Endodermal cell (in vitro differentiated cells): Measurements from ENCODE around the gene SMAD7. TPM values are rescaled to one million over a fixed set of nuclear protein-coding genes. Genes with fewer than 3 reads are reported as not detected.

Experiments
- DNase-seq: peaks from one replicate; pipeline ENCODE4 v3.0.0-alpha.2; 2017
- H3K27ac ChIP-seq: 2 replicates; pipeline ENCODE4 v1.5.1; 2013; ENCODE audit warnings: mild to moderate bottlenecking, low read depth, low read length, moderate library complexity
- H3K27me3 ChIP-seq: 2 replicates; pipeline ENCODE4 v1.6.1; 2013; ENCODE audit warnings: mild to moderate bottlenecking, low read length, moderate library complexity; ENCODE audit not compliant: insufficient read depth, control insufficient read depth, poor library complexity, severe bottlenecking
- H3K36me3 ChIP-seq: 2 replicates; pipeline ENCODE4 v1.7.0; 2013; ENCODE audit warnings: mild to moderate bottlenecking, low read length, moderate library complexity; ENCODE audit not compliant: control insufficient read depth, insufficient read depth
- H3K4me1 ChIP-seq: one replicate; pipeline ENCODE4 v1.7.0; 2013; ENCODE audit warnings: low read length; ENCODE audit not compliant: control insufficient read depth, insufficient read depth
- H3K4me3 ChIP-seq: 2 replicates; pipeline ENCODE4 v1.5.1; 2013; ENCODE audit warnings: mild to moderate bottlenecking, low read length, moderate library complexity
- H3K9ac ChIP-seq: 2 replicates; pipeline ENCODE4 v1.6.1; 2013; ENCODE audit warnings: mild to moderate bottlenecking, low read length, moderate library complexity; ENCODE audit not compliant: poor library complexity, severe bottlenecking; ENCODE audit errors: extremely low read depth
- H3K9me3 ChIP-seq: 2 replicates; pipeline ENCODE4 v1.6.1; 2013; ENCODE audit warnings: mild to moderate bottlenecking, low read length, moderate library complexity; ENCODE audit not compliant: control insufficient read depth
- H3K27ac Mint-ChIP-seq: 2 replicates; pipeline ENCODE4 v1.8.0; 2020; ENCODE audit warnings: mixed read lengths
- H3K27me3 Mint-ChIP-seq: 2 replicates; pipeline ENCODE4 v1.8.0; 2021; ENCODE audit warnings: mild to moderate bottlenecking, mixed read lengths; ENCODE audit not compliant: insufficient read depth
- H3K36me3 Mint-ChIP-seq: 2 replicates; pipeline ENCODE4 v1.8.0; 2020; ENCODE audit warnings: low read depth, mixed read lengths
- H3K4me1 Mint-ChIP-seq: 2 replicates; pipeline ENCODE4 v1.8.0; 2020; ENCODE audit warnings: mixed read lengths
- H3K4me3 Mint-ChIP-seq: 2 replicates; pipeline ENCODE4 v1.8.0; 2020; ENCODE audit warnings: mild to moderate bottlenecking, moderate library complexity, mixed read lengths
- H3K9me3 Mint-ChIP-seq: 2 replicates; pipeline ENCODE4 v1.8.0; 2020; ENCODE audit warnings: mild to moderate bottlenecking, mixed read lengths
- WGBS, 2 experiments: methylation state at CpG; one replicate each; pipeline versions ENCODE4 v1.1.5 to v1.1.7; 2013; ENCODE audit warnings: missing lambda C conversion rate in 2 of 2, mixed read lengths in 1 of 2; ENCODE audit not compliant: insufficient coverage in 1 of 2, insufficient read length in 1 of 2; 5-methylcytosine and 5-hydroxymethylcytosine counted together
- total RNA-seq, 2 donors: library from RNA; stranded (reverse); fragmentation: NEBNext Ultra II Directional in 1 of 2; extraction: Animal tissue kit (Norgen Biotek cat#: 25700) in 1 of 2; gene quantifications; 2 replicates in 1 of 2; 3 replicates in 1 of 2; pipeline ENCODE4 v1.2.1, GENCODE V29; 2021
- TF ChIP-seq, protein P1 (sequence below): fragments of 200-600 bp; sonication (generic); conservative IDR thresholded peaks from 2 replicates; pipeline ENCODE4 v1.5.0; 2021; ENCODE audit warnings: antibody characterized with exemption, mild to moderate bottlenecking

Gene SMAD7
- total RNA-seq, 2 donors from 2014 or later: 52.4 to 67.4 TPM

DNA sequence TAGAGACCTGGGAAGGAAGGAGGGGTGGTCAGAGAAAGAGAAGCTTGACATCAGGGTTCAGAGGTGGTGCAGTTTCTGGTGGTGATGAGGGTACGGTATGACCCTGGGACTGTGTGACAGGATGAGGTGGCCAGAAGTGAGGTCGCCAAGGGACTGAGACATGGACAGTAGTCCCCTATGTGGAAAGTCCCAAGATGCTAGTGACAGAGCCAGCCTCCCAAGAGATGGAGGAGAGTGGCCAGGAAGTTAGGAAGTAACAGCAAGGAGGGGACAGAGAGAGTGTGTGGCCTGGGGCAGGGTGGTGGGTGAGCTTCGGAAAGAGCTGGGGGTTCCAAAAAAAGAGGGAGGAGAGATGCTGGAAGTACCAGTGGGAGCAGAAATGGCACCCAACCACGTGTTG is 66.0 kb downstream of the SMAD7 start:
- WGBS, 2 experiments: 92 to 100% methylated on average over 4 of the region's 4 CpGs
- H3K27me3 Mint-ChIP-seq: peaks cover 8% of the 10 kb centered on the region
- TF ChIP-seq, protein P1, sequence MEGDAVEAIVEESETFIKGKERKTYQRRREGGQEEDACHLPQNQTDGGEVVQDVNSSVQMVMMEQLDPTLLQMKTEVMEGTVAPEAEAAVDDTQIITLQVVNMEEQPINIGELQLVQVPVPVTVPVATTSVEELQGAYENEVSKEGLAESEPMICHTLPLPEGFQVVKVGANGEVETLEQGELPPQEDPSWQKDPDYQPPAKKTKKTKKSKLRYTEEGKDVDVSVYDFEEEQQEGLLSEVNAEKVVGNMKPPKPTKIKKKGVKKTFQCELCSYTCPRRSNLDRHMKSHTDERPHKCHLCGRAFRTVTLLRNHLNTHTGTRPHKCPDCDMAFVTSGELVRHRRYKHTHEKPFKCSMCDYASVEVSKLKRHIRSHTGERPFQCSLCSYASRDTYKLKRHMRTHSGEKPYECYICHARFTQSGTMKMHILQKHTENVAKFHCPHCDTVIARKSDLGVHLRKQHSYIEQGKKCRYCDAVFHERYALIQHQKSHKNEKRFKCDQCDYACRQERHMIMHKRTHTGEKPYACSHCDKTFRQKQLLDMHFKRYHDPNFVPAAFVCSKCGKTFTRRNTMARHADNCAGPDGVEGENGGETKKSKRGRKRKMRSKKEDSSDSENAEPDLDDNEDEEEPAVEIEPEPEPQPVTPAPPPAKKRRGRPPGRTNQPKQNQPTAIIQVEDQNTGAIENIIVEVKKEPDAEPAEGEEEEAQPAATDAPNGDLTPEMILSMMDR: no peak
- no peak overlapping the region for H3K4me3 Mint-ChIP-seq
- H3K4me3 ChIP-seq: no peak overlapping the region
- no peaks in the 10 kb centered on the region for H3K27me3 ChIP-seq
- H3K36me3 ChIP-seq: no peaks in the 10 kb centered on the region
- peaks cover 5% of the 10 kb centered on the region for H3K4me1 Mint-ChIP-seq
- H3K36me3 Mint-ChIP-seq: no peaks in the 10 kb centered on the region
- DNase-seq: peak; percentile 23
- H3K9me3 Mint-ChIP-seq: peaks cover 1% of the 10 kb centered on the region
- H3K27ac Mint-ChIP-seq: no peak overlapping the region
- no peaks in the 10 kb centered on the region for H3K9me3 ChIP-seq
- no peak overlapping the region for H3K27ac ChIP-seq
- H3K4me1 ChIP-seq: peaks cover 5% of the 10 kb centered on the region
- no peak overlapping the region for H3K9ac ChIP-seq

DNA sequence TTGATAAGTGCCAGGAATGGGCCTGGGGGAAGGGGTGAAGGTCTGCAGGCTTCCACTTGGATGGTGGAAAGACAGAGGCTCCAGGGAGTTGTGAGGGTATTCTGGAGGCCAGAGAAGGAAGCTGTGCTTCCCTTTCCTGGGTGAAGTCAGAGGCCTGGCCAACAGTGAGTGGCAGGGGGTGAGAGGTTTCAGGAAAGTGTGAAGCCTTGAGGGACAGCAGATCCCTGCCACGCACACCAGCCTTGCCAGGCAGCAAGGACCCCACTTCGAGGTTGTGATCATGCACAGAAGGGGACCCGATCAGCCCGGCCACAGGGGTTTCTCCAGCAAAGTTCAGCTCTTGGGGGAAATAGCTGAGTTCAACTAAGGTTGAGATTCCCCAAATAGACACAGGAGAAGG is 66.5 kb downstream of the SMAD7 start:
- WGBS, 2 experiments: 90 to 97% methylated on average over 3 to 4 of the region's 4 CpGs
- TF ChIP-seq, protein P1: no peak

GRCh38 chr18:48882379-48882778 is 68.4 kb downstream of the SMAD7 start:
- Histone ChIP-seq H3K27ac (no peak overlapping the region), H3K4me1 (no peaks in the 10 kb centered on the region), H3K4me3 (no peak overlapping the region), H3K9ac (no peak overlapping the region), H3K36me3 (no peaks in the 10 kb centered on the region), H3K27me3 (no peaks in the 10 kb centered on the region), H3K9me3 (no peaks in the 10 kb centered on the region)
- DNase-seq: no peak
- H3K9me3 Mint-ChIP-seq: peaks cover 1% of the 10 kb centered on the region
- no peak overlapping the region for H3K27ac Mint-ChIP-seq
- 93 to 94% methylated on average over 4 of the region's 4 CpGs for WGBS, 2 experiments
- TF ChIP-seq, protein P1: no peak
- H3K27me3 Mint-ChIP-seq: peaks cover 8% of the 10 kb centered on the region
- H3K4me1 Mint-ChIP-seq: peaks cover 10% of the 10 kb centered on the region
- H3K36me3 Mint-ChIP-seq: no peaks in the 10 kb centered on the region
- no peak overlapping the region for H3K4me3 Mint-ChIP-seq

More for the DNA sequence above, 66.5 kb downstream of the SMAD7 start:
- Histone ChIP-seq H3K27me3 (no peaks in the 10 kb centered on the region), H3K4me3 (no peak overlapping the region), H3K27ac (no peak overlapping the region), H3K4me1 (peaks cover 3% of the 10 kb centered on the region), H3K36me3 (no peaks in the 10 kb centered on the region), H3K9me3 (no peaks in the 10 kb centered on the region), H3K9ac (no peak overlapping the region)
- no peak overlapping the region for H3K4me3 Mint-ChIP-seq
- no peaks in the 10 kb centered on the region for H3K36me3 Mint-ChIP-seq
- no peak overlapping the region for H3K27ac Mint-ChIP-seq
- DNase-seq: no peak
- H3K4me1 Mint-ChIP-seq: peaks cover 4% of the 10 kb centered on the region
- peaks cover 1% of the 10 kb centered on the region for H3K9me3 Mint-ChIP-seq
- peaks cover 8% of the 10 kb centered on the region for H3K27me3 Mint-ChIP-seq
